ENCODE results near the gene THADA.

The THADA gene

DNA sequence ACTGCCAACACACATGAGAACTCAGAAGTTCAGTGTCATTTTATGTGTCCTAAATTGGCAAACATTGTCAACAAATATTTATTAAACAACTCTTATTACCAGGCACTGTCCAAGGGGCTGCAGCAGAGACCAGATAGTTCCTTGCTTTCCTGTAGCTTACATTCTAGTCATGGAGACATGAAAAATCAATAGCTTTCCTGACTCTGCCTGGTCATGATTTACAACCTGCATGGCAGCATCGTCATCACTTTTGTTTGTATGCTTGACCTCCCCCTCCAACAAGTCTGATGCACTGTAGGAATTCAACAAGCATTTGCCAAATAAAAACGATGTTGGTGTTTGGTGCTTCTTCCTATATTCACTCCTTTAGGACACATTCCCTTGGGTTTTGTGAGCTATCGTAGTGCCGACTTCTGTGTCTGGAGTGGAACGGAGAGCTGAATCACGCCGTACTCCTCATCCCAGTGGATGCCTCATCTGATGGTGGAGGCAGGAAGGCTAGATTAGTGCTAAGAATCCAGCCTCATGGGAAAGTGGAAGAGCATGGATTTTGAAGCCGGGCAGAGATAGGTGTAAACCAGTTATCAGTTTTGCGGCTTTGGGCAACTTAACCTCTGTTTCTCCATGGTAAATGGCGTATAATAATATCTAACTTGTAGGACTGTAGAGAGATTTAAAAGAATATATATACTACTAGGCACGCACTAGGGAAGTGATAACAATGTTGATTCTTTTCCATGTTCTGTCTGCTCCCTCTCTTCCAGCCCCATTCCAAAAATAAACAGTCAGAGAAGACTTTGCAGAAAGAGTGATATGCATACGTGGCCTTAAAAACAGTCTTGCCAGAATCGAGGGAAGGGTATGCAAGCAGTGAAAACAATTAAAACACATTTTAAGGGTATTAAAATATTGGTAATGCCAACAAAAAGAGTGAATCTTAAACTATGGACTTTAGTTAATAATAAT, 249.0 kb downstream of the THADA start:
- DNase-seq (ENCODE audit: low spot score): no peak
- TF ChIP-seq, protein P1, sequence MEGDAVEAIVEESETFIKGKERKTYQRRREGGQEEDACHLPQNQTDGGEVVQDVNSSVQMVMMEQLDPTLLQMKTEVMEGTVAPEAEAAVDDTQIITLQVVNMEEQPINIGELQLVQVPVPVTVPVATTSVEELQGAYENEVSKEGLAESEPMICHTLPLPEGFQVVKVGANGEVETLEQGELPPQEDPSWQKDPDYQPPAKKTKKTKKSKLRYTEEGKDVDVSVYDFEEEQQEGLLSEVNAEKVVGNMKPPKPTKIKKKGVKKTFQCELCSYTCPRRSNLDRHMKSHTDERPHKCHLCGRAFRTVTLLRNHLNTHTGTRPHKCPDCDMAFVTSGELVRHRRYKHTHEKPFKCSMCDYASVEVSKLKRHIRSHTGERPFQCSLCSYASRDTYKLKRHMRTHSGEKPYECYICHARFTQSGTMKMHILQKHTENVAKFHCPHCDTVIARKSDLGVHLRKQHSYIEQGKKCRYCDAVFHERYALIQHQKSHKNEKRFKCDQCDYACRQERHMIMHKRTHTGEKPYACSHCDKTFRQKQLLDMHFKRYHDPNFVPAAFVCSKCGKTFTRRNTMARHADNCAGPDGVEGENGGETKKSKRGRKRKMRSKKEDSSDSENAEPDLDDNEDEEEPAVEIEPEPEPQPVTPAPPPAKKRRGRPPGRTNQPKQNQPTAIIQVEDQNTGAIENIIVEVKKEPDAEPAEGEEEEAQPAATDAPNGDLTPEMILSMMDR (IDR thresholded peaks at IDR 0.05; ENCODE audit: extremely low read depth, missing control alignments): no peak

DNA sequence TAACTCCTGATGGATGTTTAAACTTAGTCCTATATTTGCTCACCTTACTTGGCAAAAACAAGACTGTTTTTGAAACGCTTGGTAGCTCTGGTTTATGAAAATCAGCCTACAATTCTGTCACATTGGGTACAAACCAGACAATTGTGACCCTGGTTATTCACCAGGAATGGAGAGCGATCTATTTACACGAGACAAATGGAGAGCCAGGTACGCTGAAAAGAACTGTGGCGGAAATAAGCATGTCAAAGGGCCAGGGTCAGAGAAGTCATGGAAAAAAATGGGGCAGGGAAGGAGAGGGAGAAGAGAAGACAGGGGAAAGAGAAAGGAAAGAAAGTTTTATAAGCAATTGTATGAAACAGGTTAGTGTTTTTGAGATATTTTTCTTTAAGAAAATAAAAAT, 250.0 kb downstream of the THADA start:
- TF ChIP-seq, protein P1 (IDR thresholded peaks at IDR 0.05; ENCODE audit: extremely low read depth, missing control alignments): no peak
- no peak for DNase-seq (ENCODE audit: low spot score)

DNA sequence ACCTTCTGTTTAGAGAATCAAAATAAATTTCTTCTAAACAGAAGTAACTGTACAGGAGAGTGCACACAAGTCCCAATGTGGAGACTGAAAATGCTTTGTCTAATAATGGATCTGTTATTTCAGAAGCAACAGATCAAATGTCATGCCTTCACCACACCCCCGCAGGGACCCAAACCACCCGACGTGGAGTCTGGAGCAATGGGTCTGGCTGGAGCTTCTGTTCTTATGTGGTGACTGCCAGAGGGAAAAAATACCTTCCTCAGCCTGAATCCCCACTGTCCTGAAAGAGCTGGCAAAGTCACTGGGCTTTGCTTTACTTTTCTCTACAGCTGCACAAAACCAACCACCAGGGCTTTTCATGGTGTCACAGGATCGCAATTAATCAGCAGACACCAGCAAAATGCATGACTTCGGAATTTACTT, 250.4 kb downstream of the THADA start:
- TF ChIP-seq, protein P1 (IDR thresholded peaks at IDR 0.05; ENCODE audit: extremely low read depth, missing control alignments): no peak
- DNase-seq (ENCODE audit: low spot score): no peak

DNA sequence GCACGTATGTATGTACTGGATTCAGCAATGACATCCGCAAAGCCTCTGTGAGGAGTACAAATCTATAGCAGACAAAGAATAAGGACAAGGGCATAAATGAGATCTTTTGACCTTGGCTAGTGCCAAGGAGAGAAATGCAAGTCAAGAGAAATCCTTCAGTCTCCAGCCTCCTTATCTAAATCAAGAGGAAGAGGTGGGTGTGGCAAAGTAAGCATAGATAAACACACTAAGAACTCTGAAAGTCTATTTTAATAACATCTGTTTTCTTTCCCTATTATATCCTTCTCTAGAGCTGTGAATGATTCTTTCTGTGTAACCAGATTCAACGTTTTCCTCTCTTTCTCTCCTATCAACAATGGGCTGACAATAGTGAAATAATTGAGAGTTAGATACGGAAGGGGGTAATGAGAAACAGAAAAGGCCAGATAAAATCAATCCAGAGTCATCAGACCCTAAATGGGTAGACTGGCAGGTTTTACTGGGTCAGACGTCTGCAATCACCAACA, 250.9 kb downstream of the THADA start:
- DNase-seq (ENCODE audit: low spot score): no peak
- TF ChIP-seq, protein P1 (IDR thresholded peaks at IDR 0.05; ENCODE audit: extremely low read depth, missing control alignments): no peak

DNA sequence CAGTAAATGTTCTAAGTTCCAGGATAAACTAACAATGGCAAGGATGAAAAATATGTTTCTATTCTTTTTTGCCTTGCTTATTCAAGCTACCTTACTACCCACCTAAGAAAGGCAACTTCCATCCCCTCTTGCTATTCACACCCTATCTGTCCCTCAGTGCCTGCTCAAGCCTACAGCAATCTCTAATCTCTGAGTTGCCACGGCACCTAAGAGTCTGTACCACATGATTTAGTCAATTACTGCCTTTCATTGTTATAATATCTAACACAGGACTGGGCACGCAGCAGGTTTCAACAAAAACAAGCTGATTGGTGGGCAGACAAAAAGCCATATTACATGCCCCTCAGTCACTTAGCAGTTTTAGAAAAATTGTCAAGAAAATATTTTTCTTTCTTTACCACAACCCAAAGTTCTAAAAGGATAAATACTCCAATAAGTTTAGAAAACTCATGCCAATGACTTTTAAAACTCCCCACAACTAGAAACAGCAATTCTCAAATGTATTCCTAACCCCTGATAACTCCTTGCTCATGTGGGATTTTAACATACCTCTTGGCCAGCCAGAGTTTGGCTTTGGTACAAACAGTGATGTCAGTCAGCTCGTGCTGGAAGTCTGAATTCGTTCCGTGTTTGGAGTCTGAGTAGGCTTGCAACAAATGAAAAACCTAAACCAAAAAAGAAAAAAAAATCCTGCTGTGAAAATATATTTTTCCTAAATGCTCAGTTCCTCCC, 252.1 kb downstream of the THADA start:
- no peak for DNase-seq (ENCODE audit: low spot score)
- TF ChIP-seq, protein P1 (IDR thresholded peaks at IDR 0.05; ENCODE audit: extremely low read depth, missing control alignments): no peak

DNA sequence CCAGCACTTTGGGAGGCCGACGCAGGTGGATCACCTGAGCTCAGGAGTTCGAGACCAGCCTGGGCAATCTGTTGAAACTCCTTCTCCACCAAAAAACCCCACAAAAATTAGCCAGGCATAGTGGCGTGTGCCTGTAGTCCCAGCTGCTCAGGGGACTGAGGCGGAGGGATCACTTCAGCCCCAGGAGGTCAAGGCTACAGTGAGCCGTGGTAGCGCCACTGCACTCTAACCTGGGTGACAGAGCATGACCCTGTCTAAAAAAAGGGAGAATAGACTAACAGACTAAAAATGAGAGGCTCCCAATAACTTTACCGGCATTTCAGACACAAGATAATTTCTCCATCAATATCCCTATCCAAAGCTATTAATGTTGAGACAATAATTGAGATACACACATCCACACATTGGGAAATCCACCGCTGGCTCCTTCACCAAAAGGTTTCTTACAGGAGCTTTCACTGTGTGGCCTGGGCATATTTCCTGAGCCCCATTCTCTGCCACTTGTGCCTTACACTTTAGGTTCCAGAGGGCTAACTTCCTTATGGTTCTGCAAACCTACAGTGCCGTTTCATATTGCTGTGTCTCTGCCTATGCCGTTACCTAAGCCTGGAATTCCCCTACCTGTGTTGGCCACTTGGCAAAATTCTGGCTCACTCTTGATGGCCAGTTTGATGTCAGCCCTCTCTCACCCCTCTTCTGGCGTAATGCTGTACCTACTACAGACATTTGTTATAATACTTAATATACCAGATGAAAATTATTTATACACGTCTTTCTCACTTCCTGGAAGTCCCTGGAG, 253.7 kb downstream of the THADA start:
- TF ChIP-seq, protein P1 (IDR thresholded peaks at IDR 0.05; ENCODE audit: extremely low read depth, missing control alignments): no peak
- DNase-seq (ENCODE audit: low spot score): no peak
